GM12878 (cell line): ENCODE results near the gene TAF6. TPM values are rescaled to one million over a fixed set of nuclear protein-coding genes. Genes with fewer than 3 reads are reported as not detected.
"Not testable (repeated sequence)": the region's sequence is repeated elsewhere in the genome, so short reads cannot be mapped to it uniquely, and the experiment has no call there.

ENCODE experiments used
- ATAC-seq: fragments of 200-7000 bp; cut with Tn5 transposase; 3 replicates; pipeline ENCODE4 v1.9.1; 2020; ENCODE audit warnings: mild to moderate bottlenecking, moderate library complexity
- BruUV-seq: library from RNA; stranded (reverse); fragments of 400-500 nt; replicated peaks from 2 replicates; lab custom pipeline; 2021; lab: Mats Ljungman, UMichigan
- CTCF ChIA-PET: fragments of 300-600 bp; sonication (Branson Sonifier 250); formaldehyde crosslinking; extraction: SDS; loops from one replicate; lab custom pipeline; 2021; ENCODE audit warnings: inconsistent platforms; lab: Yijun Ruan, JAX
- POLR2A ChIA-PET: fragments of 350-600 bp; formaldehyde crosslinking; extraction: SDS; loops from one replicate; lab custom pipeline; 2021; ENCODE audit warnings: inconsistent platforms; lab: Charles Lee
- RAD21 ChIA-PET: fragments of 300-600 bp; sonication (Branson Sonifier 250); formaldehyde crosslinking; loops from one replicate; lab custom pipeline; 2023; ENCODE audit warnings: antibody characterized with exemption; ENCODE audit not compliant: unreplicated experiment; lab: Charles Lee
- SMC1A ChIA-PET: fragments of 300-600 bp; sonication (Branson Sonifier 250); formaldehyde crosslinking; loops from one replicate; lab custom pipeline; 2023; ENCODE audit not compliant: unreplicated experiment, uncharacterized antibody; lab: Charles Lee
- DNase-seq: peaks from one replicate; pipeline ENCODE4 v3.0.0-alpha.2; 2011; ENCODE audit warnings: low read depth, low spot score
- FAIRE-seq: peaks from 3 replicates; lab custom pipeline; 2011; peaks lifted over from hg19 to GRCh38; lab: Jason Lieb, UNC
- H2AFZ ChIP-seq: 2 replicates; pipeline ENCODE4 v1.6.0; 2011; ENCODE audit warnings: low read depth, low read length, control low read depth; ENCODE audit not compliant: control insufficient read depth
- H3K27ac ChIP-seq: 2 replicates; pipeline ENCODE4 v1.5.1; 2011; ENCODE audit warnings: control low read depth; ENCODE audit not compliant: control insufficient read depth, insufficient read depth
- H3K27me3 ChIP-seq, 2 experiments: replicated peaks in 1 of 2; 2 replicates each; pipeline versions ENCODE4 v1.6.0 to v1.6.1; 2011; ENCODE audit warnings: low read length in 1 of 2; ENCODE audit not compliant: control insufficient read depth in 2 of 2, insufficient read depth in 2 of 2
- H3K36me3 ChIP-seq, 2 experiments: 2 replicates each; pipeline ENCODE4 v1.5.1; 2011; ENCODE audit warnings: low read length in 1 of 2; ENCODE audit not compliant: control insufficient read depth in 2 of 2, insufficient read depth in 2 of 2
- H3K4me1 ChIP-seq: 2 replicates; pipeline ENCODE4 v1.6.1; 2011; ENCODE audit warnings: mild to moderate bottlenecking, low read length, moderate library complexity, mixed read lengths; ENCODE audit not compliant: control insufficient read depth, insufficient read depth
- H3K4me2 ChIP-seq: 2 replicates; pipeline ENCODE4 v1.6.0; 2011; ENCODE audit warnings: control low read depth; ENCODE audit not compliant: control insufficient read depth, insufficient read depth
- H3K4me3 ChIP-seq: fragments of 200-600 bp; sonication (generic); 2 replicates; pipeline ENCODE4 v1.5.1; 2016
- H3K79me2 ChIP-seq: 2 replicates; pipeline ENCODE4 v1.6.0; 2011; ENCODE audit warnings: low read length; ENCODE audit not compliant: control insufficient read depth, insufficient read depth
- H3K9ac ChIP-seq: 2 replicates; pipeline ENCODE4 v1.8.0; 2011; ENCODE audit warnings: low read length, control low read depth, mixed read lengths; ENCODE audit not compliant: control insufficient read depth, insufficient read depth
- H3K9me3 ChIP-seq: replicated peaks from 3 replicates; pipeline ENCODE4 v1.5.1; 2011; ENCODE audit warnings: mild to moderate bottlenecking, low read length; ENCODE audit not compliant: control insufficient read depth, insufficient read depth
- H4K20me1 ChIP-seq: 2 replicates; pipeline ENCODE4 v1.6.0; 2011; ENCODE audit not compliant: control insufficient read depth, insufficient read depth
- MXI1 ChIP-seq: fragments of 150-350 bp; IDR thresholded peaks from 2 replicates; pipeline ENCODE4 v1.6.1; 2011; ENCODE audit warnings: low read depth, mild to moderate bottlenecking, inconsistent platforms, low read length, improper control_type of control experiment
- SUZ12 ChIP-seq: fragments of 200-600 bp; sonication (generic); IDR thresholded peaks from one replicate; pipeline ENCODE4 v1.6.1; 2018; ENCODE audit warnings: antibody characterized with exemption, mild to moderate bottlenecking; ENCODE audit not compliant: unreplicated experiment
- TBL1XR1 ChIP-seq: IDR thresholded peaks from 2 replicates; pipeline ENCODE4 v1.6.1; 2012; ENCODE audit warnings: low read depth, low read length, improper control_type of control experiment
- ZNF24 ChIP-seq: fragments of 450-650 bp; IDR thresholded peaks from 2 replicates; pipeline ENCODE4 v1.6.1; 2017; ENCODE audit warnings: antibody characterized with exemption, mild to moderate bottlenecking
- WGBS: methylation state at CpG from one replicate; pipeline ENCODE4 v1.1.6; 2016; ENCODE audit warnings: low lambda C conversion rate; ENCODE audit not compliant: insufficient replicate concordance, insufficient coverage; ENCODE audit errors: missing lambda C conversion rate; 5-methylcytosine and 5-hydroxymethylcytosine counted together
- in situ Hi-C: fragments of 300-500 bp; cut with MboI; formaldehyde crosslinking; loops from 9 replicates; pipeline ENCODE4 v1.14.3; 2018; ENCODE audit warnings: mixed read lengths
- intact Hi-C: fragments of 100-400 bp; cut with micrococcal nuclease; formaldehyde crosslinking; loops from one replicate; pipeline ENCODE4 v1.14.2; 2022; ENCODE audit not compliant: unreplicated experiment
- polyA plus RNA-seq, 11 experiments: library from polyadenylated mRNA; depleted of rRNA in 4 of 11; unstranded in 6 of 11; stranded (reverse) in 5 of 11; fragments of >200 nt; fragmentation: Nextera tagmentation in 4 of 11; fragmentation: Illumina TruSeq in 1 of 11; extraction: Ambion mirVana in 4 of 11; extraction: Trizol in 1 of 11; gene quantifications; 1 replicate in 1 of 11; 2 replicates in 10 of 11; pipeline versions ENCODE4 v1.2.1 to v1.2.3, GENCODE V29; 2011 to 2016; ENCODE audit warnings: inconsistent platforms in 2 of 11, missing spikeins in 2 of 11, low read depth in 1 of 11
- total RNA-seq, 4 experiments: library from RNA; depleted of rRNA in 3 of 4; stranded (reverse); fragments of >200 nt in 3 of 4; fragmentation: Illumina TruSeq in 1 of 4; extraction: Trizol in 1 of 4; gene quantifications; 2 replicates each; pipeline versions ENCODE4 v1.2.1 to v1.2.3, GENCODE V29; 2013 to 2021
- TF ChIP-seq, protein P1 (sequence below): fragments of 450-650 bp; IDR thresholded peaks from 2 replicates; pipeline ENCODE4 v1.6.1; 2018; ENCODE audit warnings: borderline replicate concordance, mild to moderate bottlenecking; ENCODE audit not compliant: partially characterized antibody

The TAF6 gene
- total and polyA plus RNA-seq, 10 of the 15 experiments (the other 5 are each of a cell fraction or from before 2014, with no cell fraction given): 0.27 to 42.6 (median 17.0) TPM

DNA sequence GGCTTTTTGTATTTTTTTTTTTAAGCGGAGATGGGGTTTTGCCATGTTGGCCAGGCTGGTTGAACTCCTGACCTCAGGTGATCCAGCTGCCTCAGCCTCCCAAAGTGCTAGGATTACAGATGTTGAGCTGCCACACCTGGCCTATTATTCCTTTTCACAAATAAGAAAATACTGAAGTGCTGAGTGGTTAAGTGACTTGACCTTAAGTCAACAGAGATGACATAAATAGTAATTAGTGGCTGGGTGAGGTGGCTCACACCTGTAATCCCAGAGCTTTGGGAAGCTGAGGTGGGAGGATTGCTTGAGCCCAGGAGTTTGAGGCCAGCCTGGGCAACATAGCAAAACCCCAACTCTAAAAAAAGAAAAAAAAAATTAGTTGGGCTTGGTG is 11.1 kb upstream of the TAF6 start:
- not testable (repeated sequence) for H2AFZ ChIP-seq, H3K9ac ChIP-seq, H3K27me3 ChIP-seq, H3K4me3 ChIP-seq, BruUV-seq, H3K36me3 ChIP-seq, H3K9me3 ChIP-seq, H4K20me1 ChIP-seq, ATAC-seq, DNase-seq, H3K27ac ChIP-seq, H3K4me2 ChIP-seq, FAIRE-seq
- POLR2A ChIA-PET: interaction anchor here (0.7 to 2.2 kb wide), 5 partner anchors 10 to 215 kb away, joined by 3 to 8 read pairs (median 5); partner anchors contain the start of genes CNPY4, LAMTOR4 and TRIM4
- peaks cover 13% of the 10 kb centered on the region for H3K79me2 ChIP-seq
- H3K4me1 ChIP-seq: peaks cover 14% of the 10 kb centered on the region
- RAD21 ChIA-PET: interaction anchor here (0.9 to 5.1 kb wide), 12 partner anchors 17 to 217 kb away, joined by 3 to 31 read pairs (median 6); partner anchors contain the start of genes AP4M1, LAMTOR4 and ZKSCAN1
- intact Hi-C loops (loop anchor here (5.0 kb wide), 3 partner anchors 212 to 277 kb away; no protein-coding TSS in a partner anchor), in situ Hi-C loops (loop anchor here (5.0 kb wide), 1 partner anchor 277 kb away; no protein-coding TSS in a partner anchor)
- SMC1A ChIA-PET: interaction anchor here (0.7 to 3.1 kb wide), 12 partner anchors 10 to 239 kb away, joined by 3 to 17 read pairs (median 5); partner anchors contain the start of genes AP4M1, MCM7 and TRIM4
- CTCF ChIA-PET: interaction anchor here (0.6 to 7.9 kb wide), 24 partner anchors 8 to 765 kb away, joined by 3 to 107 read pairs (median 4); partner anchors contain the start of genes AZGP1, LAMTOR4, PVRIG and ZSCAN21
- WGBS: 100% methylated on average over 1 of the region's 1 CpG

- Histone ChIP-seq H4K20me1 (no peaks in the 10 kb centered on the region), H3K79me2 (peaks cover 13% of the 10 kb centered on the region), H3K36me3 (no peaks in the 10 kb centered on the region), H3K4me1 (peaks cover 17% of the 10 kb centered on the region)
- TF ChIP-seq MXI1 (no peak), SUZ12 (no peak), ZNF24 (no peak), TBL1XR1 (no peak)
- TF ChIP-seq, protein P1, sequence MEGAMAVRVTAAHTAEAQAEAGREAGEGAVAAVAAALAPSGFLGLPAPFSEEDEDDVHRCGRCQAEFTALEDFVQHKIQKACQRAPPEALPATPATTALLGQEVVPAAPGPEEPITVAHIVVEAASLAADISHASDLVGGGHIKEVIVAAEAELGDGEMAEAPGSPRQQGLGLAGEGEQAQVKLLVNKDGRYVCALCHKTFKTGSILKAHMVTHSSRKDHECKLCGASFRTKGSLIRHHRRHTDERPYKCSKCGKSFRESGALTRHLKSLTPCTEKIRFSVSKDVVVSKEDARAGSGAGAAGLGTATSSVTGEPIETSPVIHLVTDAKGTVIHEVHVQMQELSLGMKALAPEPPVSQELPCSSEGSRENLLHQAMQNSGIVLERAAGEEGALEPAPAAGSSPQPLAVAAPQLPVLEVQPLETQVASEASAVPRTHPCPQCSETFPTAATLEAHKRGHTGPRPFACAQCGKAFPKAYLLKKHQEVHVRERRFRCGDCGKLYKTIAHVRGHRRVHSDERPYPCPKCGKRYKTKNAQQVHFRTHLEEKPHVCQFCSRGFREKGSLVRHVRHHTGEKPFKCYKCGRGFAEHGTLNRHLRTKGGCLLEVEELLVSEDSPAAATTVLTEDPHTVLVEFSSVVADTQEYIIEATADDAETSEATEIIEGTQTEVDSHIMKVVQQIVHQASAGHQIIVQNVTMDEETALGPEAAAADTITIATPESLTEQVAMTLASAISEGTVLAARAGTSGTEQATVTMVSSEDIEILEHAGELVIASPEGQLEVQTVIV: no peak
- TF ChIP-seq, all 136 proteins: peak for 0
- ChIA-PET CTCF (interaction anchor here (0.5 to 7.9 kb wide), 14 partner anchors 9 to 216 kb away, joined by 3 to 107 read pairs (median 4); partner anchors contain the start of genes AZGP1, MCM7 and PVRIG), SMC1A (interaction anchor here (0.6 to 3.1 kb wide), 12 partner anchors 10 to 215 kb away, joined by 3 to 17 read pairs (median 4); partner anchors contain the start of genes AP4M1 and MCM7), RAD21 (interaction anchor here (1.4 to 5.1 kb wide), 9 partner anchors 9 to 214 kb away, joined by 3 to 31 read pairs (median 7); partner anchors contain the start of gene ZKSCAN1), POLR2A (interaction anchor here (0.6 to 2.2 kb wide), 6 partner anchors 9 to 442 kb away, joined by 3 to 8 read pairs (median 4); partner anchors contain the start of genes AP4M1, CNPY4, MCM7 and TRIM4)
- FAIRE-seq (no peak), DNase-seq (no peak), ATAC-seq (no peak)
- BruUV-seq: no TSS peak
- in situ Hi-C loops: no loop called here
- 0% methylated on average over 1 of the region's 1 CpG for WGBS
- Histone ChIP-seq H3K9ac (no peak overlapping the region), H3K9me3 (no peaks in the 10 kb centered on the region), H3K4me3 (no peak overlapping the region), H3K4me2 (peak overlapping the region; percentile 81), H3K27ac (no peak overlapping the region), H3K27me3 (no peaks in the 10 kb centered on the region), H2AFZ (no peak overlapping the region)
- intact Hi-C loops: loop anchor here (5.0 kb wide), 2 partner anchors 136 to 151 kb away; partner anchors contain the start of gene AZGP1
Observed at GRCh38 chr7:100128637-100128963, 9.4 kb upstream of the TAF6 start.
